Breast epithelium (tissue), 3 donors: ENCODE measurements around the gene LBHD2.

Experiments
- CTCF ChIP-seq, 3 donors: fragments of 450-650 bp; IDR thresholded peaks; one replicate each; pipeline ENCODE4 v1.5.1; 2016 to 2017; ENCODE audit warnings: antibody characterized with exemption in 3 of 3, mild to moderate bottlenecking in 3 of 3, moderate library complexity in 3 of 3
- POLR2A ChIP-seq: fragments of 450-650 bp; IDR thresholded peaks from one replicate; pipeline ENCODE4 v1.6.1; 2016; ENCODE audit warnings: antibody characterized with exemption, mild to moderate bottlenecking, moderate library complexity
- POLR2AphosphoS5 ChIP-seq, 3 donors: sonication (generic); formaldehyde crosslinking; IDR thresholded peaks; one replicate each; pipeline ENCODE4 v1.6.1; 2017; ENCODE audit warnings: antibody characterized with exemption in 3 of 3

- TF ChIP-seq CTCF (IDR thresholded peaks at IDR 0.05) (no peak), POLR2AphosphoS5 (IDR thresholded peaks at IDR 0.05) (peak in 2 of 3 donors; percentile 38 to 79), POLR2A (no peak)
Measured at GRCh38 chr14:103122947-103123633, 39.1 kb downstream of the LBHD2 start, which contains the start of gene TNFAIP2.
